K562 (cell line): ENCODE measurements around the gene NXNL2. TPM values are rescaled to one million over a fixed set of nuclear protein-coding genes. Genes with fewer than 3 reads are reported as not detected.

Source experiments
- ATAC-seq: fragments of 200-7000 bp; cut with Tn5 transposase; 3 replicates; pipeline ENCODE4 v1.9.1; 2020; ENCODE audit warnings: moderate library complexity
- BruUV-seq: library from RNA; stranded (reverse); fragments of 400-500 nt; replicated peaks from 2 replicates; lab custom pipeline; 2021; lab: Mats Ljungman, UMichigan
- CTCF ChIA-PET: fragments of 300-600 bp; formaldehyde crosslinking; extraction: SDS; loops from one replicate; lab custom pipeline; 2021; ENCODE audit warnings: low intra/inter-chr PET ratio; lab: Yijun Ruan, JAX
- POLR2A ChIA-PET: fragments of 300-600, 350-650 bp; sonication (Branson Sonifier 250); formaldehyde crosslinking; extraction: SDS; loops from one replicate; lab custom pipeline; 2021; ENCODE audit warnings: antibody characterized with exemption, inconsistent platforms; lab: Yijun Ruan, JAX
- DNase-seq, 4 experiments: peaks; one replicate each; pipeline versions ENCODE4 v3.0.0 to v3.0.0-alpha.2; 2011 to 2018; ENCODE audit warnings: low spot score in 3 of 4, mixed read lengths in 3 of 4; ENCODE audit errors: extremely low read depth in 1 of 4
- FAIRE-seq: peaks from 2 replicates; lab custom pipeline; 2011; peaks lifted over from hg19 to GRCh38; lab: Jason Lieb, UNC
- H2AFZ ChIP-seq: 2 replicates; pipeline ENCODE4 v1.6.0; 2011; ENCODE audit warnings: low read depth, low read length, control low read depth, inconsistent platforms
- H3K27ac ChIP-seq: fragments of 200-600 bp; 3 replicates; pipeline ENCODE4 v1.8.0; 2011; ENCODE audit warnings: low read depth, mild to moderate bottlenecking, control low read depth, inconsistent platforms, low read length, moderate library complexity, mixed read lengths; ENCODE audit errors: extremely low read depth
- H3K27me3 ChIP-seq, 2 experiments: fragments of 300-600 bp in 1 of 2; 2 replicates in 1 of 2; 3 replicates in 1 of 2; pipeline versions ENCODE4 v1.6.0 to v1.8.0; 2011; ENCODE audit warnings: inconsistent platforms in 2 of 2, low read length in 2 of 2, mild to moderate bottlenecking in 1 of 2, mixed read lengths in 1 of 2, moderate library complexity in 1 of 2; ENCODE audit not compliant: control insufficient read depth in 2 of 2, insufficient read depth in 2 of 2
- H3K36me3 ChIP-seq: fragments of 300-600 bp; 3 replicates; pipeline ENCODE4 v1.8.0; 2011; ENCODE audit warnings: mild to moderate bottlenecking, low read length, inconsistent platforms; ENCODE audit not compliant: control insufficient read depth, insufficient read depth
- H3K4me1 ChIP-seq, 2 experiments: fragments of 200-600 bp in 1 of 2; replicated peaks in 1 of 2; 2 replicates in 1 of 2; 3 replicates in 1 of 2; pipeline versions ENCODE4 v1.5.1 to v1.8.0; 2011; ENCODE audit warnings: inconsistent platforms in 2 of 2, low read length in 2 of 2, mild to moderate bottlenecking in 1 of 2, mixed read lengths in 1 of 2, moderate library complexity in 1 of 2; ENCODE audit not compliant: control insufficient read depth in 2 of 2, insufficient read depth in 2 of 2
- H3K4me2 ChIP-seq: 2 replicates; pipeline ENCODE4 v1.6.1; 2011; ENCODE audit warnings: low read length, control low read depth, inconsistent platforms, mixed read lengths; ENCODE audit not compliant: insufficient read depth
- H3K4me3 ChIP-seq: fragments of 200-600 bp; sonication (generic), shearing (Covaris generic); 2 replicates; pipeline ENCODE4 v1.5.1; 2016; ENCODE audit warnings: control low read depth, inconsistent platforms
- H3K79me2 ChIP-seq: fragments of 200-600 bp; 3 replicates; pipeline ENCODE4 v1.8.0; 2011; ENCODE audit warnings: low read length, inconsistent platforms; ENCODE audit not compliant: control insufficient read depth, insufficient read depth
- H3K9ac ChIP-seq, 2 experiments: 2 replicates each; pipeline versions ENCODE4 v1.6.0 to v1.6.1; 2011; ENCODE audit warnings: low read depth in 2 of 2, low read length in 2 of 2, control low read depth in 1 of 2, inconsistent platforms in 1 of 2, mild to moderate bottlenecking in 1 of 2, mixed read lengths in 1 of 2; ENCODE audit not compliant: insufficient read depth in 1 of 2
- H3K9me1 ChIP-seq: one replicate; pipeline ENCODE4 v1.6.0; 2011; ENCODE audit warnings: inconsistent platforms, mild to moderate bottlenecking, low read length, moderate library complexity; ENCODE audit not compliant: control insufficient read depth, insufficient read depth
- H3K9me3 ChIP-seq: replicated peaks from 2 replicates; pipeline ENCODE4 v1.5.1; 2011; ENCODE audit warnings: low read depth, low read length, inconsistent platforms; ENCODE audit not compliant: control insufficient read depth, insufficient read depth
- H4K20me1 ChIP-seq: replicated peaks from 2 replicates; pipeline ENCODE4 v1.6.1; 2011; ENCODE audit warnings: low read length, inconsistent platforms, mixed read lengths; ENCODE audit not compliant: control insufficient read depth, insufficient read depth
- HDGF ChIP-seq: fragments of 450-650 bp; IDR thresholded peaks from 2 replicates; pipeline ENCODE4 v1.6.1; 2016
- WGBS: fragments of 100-300 bp; shearing (Covaris generic); methylation state at CpG from one replicate; pipeline ENCODE4 v1.1.6; 2016; ENCODE audit warnings: low coverage, mixed read lengths; ENCODE audit not compliant: insufficient coverage; ENCODE audit errors: missing lambda C conversion rate; 5-methylcytosine and 5-hydroxymethylcytosine counted together
- in situ Hi-C: fragments of 300-500 bp; cut with MboI; formaldehyde crosslinking; loops from 4 replicates; pipeline ENCODE4 v1.15.0; 2018; ENCODE audit warnings: inconsistent platforms, mixed read lengths
- intact Hi-C: fragments of 100-400 bp; cut with micrococcal nuclease; formaldehyde crosslinking; loops from 2 replicates; pipeline ENCODE4 v1.14.2; 2022
- polyA plus RNA-seq, 8 experiments: library from polyadenylated mRNA; depleted of rRNA in 4 of 8; stranded (reverse) in 5 of 8; unstranded in 3 of 8; fragments of >200 nt; fragmentation: Nextera tagmentation in 2 of 8; fragmentation: Illumina TruSeq in 1 of 8; extraction: Ambion mirVana in 2 of 8; extraction: Trizol in 1 of 8; gene quantifications; 2 replicates each; pipeline versions ENCODE4 v1.2.1 to v1.2.3, GENCODE V29; 2011 to 2014; ENCODE audit warnings: inconsistent platforms in 1 of 8, missing spikeins in 1 of 8
- total RNA-seq, 7 experiments: library from RNA; depleted of rRNA in 6 of 7; stranded (reverse); fragments of >200 nt in 6 of 7; fragmentation: Illumina TruSeq in 2 of 7; extraction: Trizol in 2 of 7; gene quantifications; 2 replicates each; pipeline versions ENCODE4 v1.2.1 to v1.2.3, GENCODE V29; 2011 to 2021; ENCODE audit warnings: low replicate concordance in 1 of 7
- TF ChIP-seq, protein P1 (sequence below): sonication (generic); formaldehyde crosslinking; IDR thresholded peaks from 2 replicates; pipeline ENCODE4 v1.8.1; 2023; ENCODE audit warnings: mild to moderate bottlenecking, missing genetic modification reagents

NXNL2 gene
- total and polyA plus RNA-seq, 9 of the 15 experiments (the other 6 are each of a cell fraction or from before 2014, with no cell fraction given) = 0.15 to 0.19 TPM; not detected in 7

DNA sequence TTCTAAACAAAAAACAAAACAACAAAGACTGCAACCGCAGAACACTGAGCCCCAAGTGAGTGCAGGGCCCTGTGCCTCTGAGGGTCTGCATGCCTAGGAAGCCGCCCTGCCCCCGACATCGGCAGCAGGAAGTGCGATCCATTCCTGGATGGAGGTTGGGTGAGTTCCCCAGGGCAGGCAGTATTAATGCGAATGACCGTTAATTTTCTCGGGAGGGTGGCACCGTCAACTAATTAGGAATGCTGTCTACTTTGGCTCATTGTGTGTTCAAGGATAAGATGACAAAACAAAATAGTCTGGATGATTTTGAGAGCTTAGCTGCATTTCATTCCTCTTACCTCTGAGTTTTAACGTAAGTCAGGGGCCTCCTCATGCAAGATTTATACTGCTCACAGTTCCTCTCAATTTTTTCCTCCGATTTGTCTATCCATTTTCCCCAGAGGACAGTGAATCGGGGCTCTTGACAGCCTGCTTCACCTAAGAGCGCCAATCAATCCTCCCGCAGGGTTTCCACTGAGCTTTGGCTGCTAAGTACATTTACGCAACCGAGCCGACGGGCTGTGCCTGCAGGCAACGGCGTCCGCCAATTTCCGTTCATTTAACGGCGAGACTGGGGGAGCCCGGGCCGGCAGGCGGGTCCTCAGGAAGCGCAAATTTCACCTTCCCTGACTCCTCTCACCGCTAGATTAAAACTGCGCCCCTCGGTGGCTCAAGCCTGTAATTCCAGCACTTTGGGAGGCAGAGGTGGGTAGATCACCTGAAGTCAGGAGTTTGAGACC is 2.9 kb upstream of the NXNL2 start:
- TF ChIP-seq, protein P1, sequence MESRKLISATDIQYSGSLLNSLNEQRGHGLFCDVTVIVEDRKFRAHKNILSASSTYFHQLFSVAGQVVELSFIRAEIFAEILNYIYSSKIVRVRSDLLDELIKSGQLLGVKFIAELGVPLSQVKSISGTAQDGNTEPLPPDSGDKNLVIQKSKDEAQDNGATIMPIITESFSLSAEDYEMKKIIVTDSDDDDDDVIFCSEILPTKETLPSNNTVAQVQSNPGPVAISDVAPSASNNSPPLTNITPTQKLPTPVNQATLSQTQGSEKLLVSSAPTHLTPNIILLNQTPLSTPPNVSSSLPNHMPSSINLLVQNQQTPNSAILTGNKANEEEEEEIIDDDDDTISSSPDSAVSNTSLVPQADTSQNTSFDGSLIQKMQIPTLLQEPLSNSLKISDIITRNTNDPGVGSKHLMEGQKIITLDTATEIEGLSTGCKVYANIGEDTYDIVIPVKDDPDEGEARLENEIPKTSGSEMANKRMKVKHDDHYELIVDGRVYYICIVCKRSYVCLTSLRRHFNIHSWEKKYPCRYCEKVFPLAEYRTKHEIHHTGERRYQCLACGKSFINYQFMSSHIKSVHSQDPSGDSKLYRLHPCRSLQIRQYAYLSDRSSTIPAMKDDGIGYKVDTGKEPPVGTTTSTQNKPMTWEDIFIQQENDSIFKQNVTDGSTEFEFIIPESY (CRISPR knock-in tag) = peak; percentile 92
- TF ChIP-seq HDGF = no peak
- POLR2A ChIA-PET = interaction anchor here (0.5 to 0.6 kb wide), 2 partner anchors 466 to 1441 kb away, joined by 3 read pairs; no protein-coding TSS in a partner anchor
- H3K9me3 ChIP-seq = no peaks in the 10 kb centered on the region
- H3K4me2 ChIP-seq = no peak overlapping the region
- H3K9me1 ChIP-seq = no peaks in the 10 kb centered on the region
- H3K9ac ChIP-seq = no peak overlapping the region
- no peak overlapping the region for H3K4me3 ChIP-seq
- H3K27me3 ChIP-seq = peaks cover 0 to 2% of the 10 kb centered on the region in 2 experiments; a peak in 1 of 5 replicates
- H3K27ac ChIP-seq = no peak overlapping the region
- no peak for FAIRE-seq
- no peak for DNase-seq
- no peak overlapping the region for H2AFZ ChIP-seq
- ATAC-seq = no peak
- intact Hi-C loops = no loop called here
- 61% methylated on average over 23 of the region's 31 CpGs for WGBS
- no TSS peak for BruUV-seq
- H3K36me3 ChIP-seq = no peaks in the 10 kb centered on the region
- CTCF ChIA-PET = no interaction called here
- H4K20me1 ChIP-seq = no peaks in the 10 kb centered on the region
- peaks cover 0 to 16% of the 10 kb centered on the region in 2 experiments; a peak in 2 of 5 replicates for H3K4me1 ChIP-seq
- no peaks in the 10 kb centered on the region for H3K79me2 ChIP-seq
- in situ Hi-C loops = no loop called here
